ENCODE results near the gene PHKG1. TPM values are rescaled to one million over a fixed set of nuclear protein-coding genes. Genes with fewer than 3 reads are reported as not detected.
"Not testable (repeated sequence)": the region's sequence is repeated elsewhere in the genome, so short reads cannot be mapped to it uniquely, and the experiment has no call there.

Gene PHKG1
- total RNA-seq, 1 donor from 2014 or later, result 21.4 TPM

DNA sequence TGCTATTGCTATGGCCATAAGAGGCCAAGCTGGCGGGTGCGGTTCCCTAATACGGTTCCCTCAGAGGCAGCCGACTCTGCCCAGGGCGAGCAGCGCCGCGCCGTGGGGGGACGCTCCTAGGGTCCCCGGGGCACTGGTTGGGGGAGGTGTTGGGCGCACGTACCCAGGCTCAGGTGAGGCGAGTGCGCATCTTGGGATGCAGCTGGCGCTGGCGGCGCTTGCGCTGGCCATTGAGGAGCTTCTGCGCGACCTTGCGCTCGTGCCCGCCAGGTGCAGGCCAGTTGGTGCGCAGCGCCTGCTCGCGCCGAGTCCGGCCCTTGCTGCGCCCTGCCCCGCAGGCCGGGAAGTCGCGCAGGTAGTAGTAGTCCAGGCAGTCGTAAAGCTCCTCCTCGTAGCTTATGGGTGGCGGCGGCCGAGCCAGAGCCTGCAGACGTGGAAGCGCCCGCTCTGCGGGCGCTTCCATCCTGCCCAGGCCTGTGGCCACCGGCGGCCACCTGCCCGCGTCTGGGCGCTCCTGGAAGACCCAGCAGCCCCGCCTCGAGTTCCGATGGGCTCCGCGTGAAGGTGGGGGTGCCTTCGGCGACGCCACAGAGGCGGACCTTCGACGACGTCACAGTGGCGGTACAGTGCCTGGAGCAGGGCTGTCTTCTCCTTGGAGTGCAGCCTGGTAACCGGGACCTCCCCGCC lies 23.2 kb upstream of the PHKG1 start, which contains the start of gene NUPR2:
Gene NUPR2 (minus strand): TSS at position 566 of the 687 bp plus-strand sequence. CDS start 103 bp downstream, at position 463.
- H3K4me3 ChIP-seq, result peak within 1 kb of the TSS; percentile 48
- DNase-seq, result no peak
- H3K4me1 ChIP-seq, result no peaks in the 10 kb centered on the region
- intact Hi-C loops (cut with micrococcal nuclease), result no loop called here
- peaks cover 55% of the 10 kb centered on the region for H3K27me3 ChIP-seq (ENCODE audit: low read depth)
- H3K36me3 ChIP-seq, result no peaks in the 10 kb centered on the region
- no peaks in the 10 kb centered on the region for H3K9me3 ChIP-seq (replicated peaks)
- no peak within 1 kb of the TSS for H3K27ac ChIP-seq (replicated peaks)
- TF ChIP-seq, protein P1, sequence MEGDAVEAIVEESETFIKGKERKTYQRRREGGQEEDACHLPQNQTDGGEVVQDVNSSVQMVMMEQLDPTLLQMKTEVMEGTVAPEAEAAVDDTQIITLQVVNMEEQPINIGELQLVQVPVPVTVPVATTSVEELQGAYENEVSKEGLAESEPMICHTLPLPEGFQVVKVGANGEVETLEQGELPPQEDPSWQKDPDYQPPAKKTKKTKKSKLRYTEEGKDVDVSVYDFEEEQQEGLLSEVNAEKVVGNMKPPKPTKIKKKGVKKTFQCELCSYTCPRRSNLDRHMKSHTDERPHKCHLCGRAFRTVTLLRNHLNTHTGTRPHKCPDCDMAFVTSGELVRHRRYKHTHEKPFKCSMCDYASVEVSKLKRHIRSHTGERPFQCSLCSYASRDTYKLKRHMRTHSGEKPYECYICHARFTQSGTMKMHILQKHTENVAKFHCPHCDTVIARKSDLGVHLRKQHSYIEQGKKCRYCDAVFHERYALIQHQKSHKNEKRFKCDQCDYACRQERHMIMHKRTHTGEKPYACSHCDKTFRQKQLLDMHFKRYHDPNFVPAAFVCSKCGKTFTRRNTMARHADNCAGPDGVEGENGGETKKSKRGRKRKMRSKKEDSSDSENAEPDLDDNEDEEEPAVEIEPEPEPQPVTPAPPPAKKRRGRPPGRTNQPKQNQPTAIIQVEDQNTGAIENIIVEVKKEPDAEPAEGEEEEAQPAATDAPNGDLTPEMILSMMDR (IDR thresholded peaks at IDR 0.05; ENCODE audit: borderline replicate concordance), result no peak

DNA sequence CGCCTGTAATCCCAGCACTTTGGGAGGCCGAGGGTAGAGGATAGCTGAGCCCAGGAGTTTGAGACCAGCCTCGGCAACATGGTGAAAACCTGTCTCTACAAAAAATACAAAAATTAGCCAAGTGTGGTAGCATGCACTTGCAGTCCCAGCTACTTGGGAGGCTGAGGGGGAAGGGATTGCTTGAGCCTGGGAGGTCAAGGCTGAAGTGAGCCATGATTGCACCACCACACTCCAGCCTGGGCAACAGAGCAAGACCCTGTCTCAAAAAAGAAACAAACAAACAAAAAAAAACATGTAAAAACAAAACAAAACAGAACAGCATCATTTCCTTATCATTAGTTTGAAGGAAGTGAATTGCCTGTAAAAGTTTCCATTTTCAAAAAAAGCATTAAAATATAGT lies 19.5 kb upstream of the PHKG1 start:
- H3K9me3 ChIP-seq (replicated peaks); DNase-seq; H3K27ac ChIP-seq (replicated peaks); intact Hi-C loops (cut with micrococcal nuclease); H3K4me3 ChIP-seq; H3K36me3 ChIP-seq; H3K4me1 ChIP-seq: not testable (repeated sequence)
- peaks cover 42% of the 10 kb centered on the region for H3K27me3 ChIP-seq (ENCODE audit: low read depth)

DNA sequence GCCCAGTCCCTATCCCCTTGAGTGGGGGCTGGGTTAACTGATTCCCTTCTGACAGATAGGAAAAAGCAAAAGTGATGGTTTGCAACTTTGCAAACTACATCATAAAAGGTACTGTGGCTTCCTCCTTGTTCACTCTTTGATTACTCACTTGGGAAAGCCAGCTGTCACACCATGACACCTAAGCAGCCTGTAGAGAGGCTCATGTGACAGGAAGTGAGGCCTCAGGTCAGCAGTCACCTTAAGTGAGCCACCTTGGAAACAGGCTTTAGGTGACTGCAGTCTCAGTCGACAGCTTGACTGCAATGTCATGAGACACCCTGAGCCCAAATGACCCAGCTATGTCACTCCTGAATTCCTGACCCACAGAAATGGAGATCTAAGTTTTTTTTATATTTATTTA lies 17.9 kb upstream of the PHKG1 start:
- H3K27me3 ChIP-seq (ENCODE audit: low read depth), result peaks cover 26% of the 10 kb centered on the region
- no peak overlapping the region for H3K4me3 ChIP-seq
- H3K4me1 ChIP-seq, result peaks cover 11% of the 10 kb centered on the region
- H3K9me3 ChIP-seq (replicated peaks), result no peaks in the 10 kb centered on the region
- no peaks in the 10 kb centered on the region for H3K36me3 ChIP-seq
- intact Hi-C loops (cut with micrococcal nuclease), result no loop called here
- no peak overlapping the region for H3K27ac ChIP-seq (replicated peaks)
- TF ChIP-seq, protein P1 (IDR thresholded peaks at IDR 0.05; ENCODE audit: borderline replicate concordance), result no peak
- DNase-seq, result no peak

DNA sequence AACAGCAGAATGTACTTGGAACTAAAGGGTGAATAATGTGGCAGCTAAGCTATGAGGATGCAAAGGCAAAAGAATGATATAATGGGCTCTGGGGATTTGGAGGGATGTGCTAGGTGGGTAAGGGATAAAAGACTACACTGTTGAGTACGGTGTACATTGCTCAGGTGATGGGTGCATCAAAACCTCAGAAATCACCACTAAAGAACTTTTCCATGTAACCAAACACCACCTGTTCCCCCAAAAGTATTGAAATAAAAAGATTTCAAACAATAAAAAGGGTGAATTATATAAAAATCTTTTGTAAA lies 15.2 kb upstream of the PHKG1 start:
- Histone ChIP-seq H3K36me3 (peaks cover 16% of the 10 kb centered on the region), H3K27ac (replicated peaks) (no peak overlapping the region), H3K27me3 (ENCODE audit: low read depth) (peaks cover 3% of the 10 kb centered on the region), H3K4me3 (no peak overlapping the region), H3K4me1 (peaks cover 38% of the 10 kb centered on the region), H3K9me3 (replicated peaks) (no peaks in the 10 kb centered on the region)
- TF ChIP-seq, protein P1 (IDR thresholded peaks at IDR 0.05; ENCODE audit: borderline replicate concordance), result no peak
- intact Hi-C loops (cut with micrococcal nuclease), result no loop called here
- no peak for DNase-seq

DNA sequence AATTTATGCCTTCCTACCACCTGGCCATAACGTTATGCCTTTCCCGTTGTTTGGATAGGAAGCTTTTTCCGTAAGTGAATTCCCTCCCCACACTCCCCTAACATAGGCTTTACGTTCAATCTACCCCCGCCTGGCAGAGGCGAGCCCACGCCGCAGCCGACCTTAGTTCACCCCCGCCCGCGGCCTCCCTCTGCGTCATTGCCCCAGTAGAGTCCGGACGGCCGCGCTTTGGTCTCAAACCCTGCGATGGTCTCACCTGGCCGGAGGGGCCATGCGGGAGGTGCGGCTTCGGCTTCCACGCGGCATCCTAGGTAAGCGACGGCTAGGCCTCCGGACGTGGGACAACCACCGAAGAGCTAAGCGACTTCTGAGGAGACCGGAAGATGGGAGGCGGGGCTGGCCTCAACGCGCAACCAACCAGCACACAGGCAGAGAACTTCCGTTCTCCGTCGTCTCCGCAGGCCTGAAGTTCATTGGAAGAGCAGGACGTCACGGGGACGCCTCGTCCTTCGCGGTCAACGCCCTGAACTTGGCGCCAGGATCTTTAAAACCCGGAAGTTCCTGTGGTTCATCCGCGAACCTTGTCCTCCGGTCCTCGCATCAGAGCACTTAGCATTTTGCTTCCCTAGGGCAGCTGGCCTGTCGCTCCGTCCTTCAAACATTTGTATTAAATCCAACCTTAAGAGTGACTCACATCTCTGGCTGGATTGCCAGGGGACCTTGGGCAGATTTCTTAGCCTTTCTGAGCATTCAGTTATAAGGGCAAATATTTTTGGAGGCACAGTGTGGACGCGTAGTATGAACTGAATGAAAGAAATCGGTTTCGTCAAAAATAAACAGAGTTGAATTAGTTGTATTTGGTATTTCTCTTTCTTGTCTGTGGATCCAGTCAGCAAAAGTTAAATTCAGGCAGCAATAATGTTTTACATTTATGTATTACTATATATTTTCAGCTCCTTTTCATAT lies 13.6 kb upstream of the PHKG1 start, which contains the start of gene CHCHD2:
Gene CHCHD2 (minus strand): TSS at position 369 of the 966 bp plus-strand sequence. CDS start 63 bp downstream, at position 306.
- H3K4me1 ChIP-seq, result peaks cover 45% of the 10 kb centered on the region
- peak within 1 kb of the TSS; percentile 91 for H3K27ac ChIP-seq (replicated peaks)
- H3K4me3 ChIP-seq, result peak within 1 kb of the TSS; percentile 84
- intact Hi-C loops (cut with micrococcal nuclease), result no loop called here
- TF ChIP-seq, protein P1 (IDR thresholded peaks at IDR 0.05; ENCODE audit: borderline replicate concordance), result no peak
- peak; percentile 96 for DNase-seq
- no peaks in the 10 kb centered on the region for H3K27me3 ChIP-seq (ENCODE audit: low read depth)
- H3K9me3 ChIP-seq (replicated peaks), result no peaks in the 10 kb centered on the region
- peaks cover 32% of the 10 kb centered on the region for H3K36me3 ChIP-seq
